DND-41 (cell line): ENCODE measurements around the gene CLNK.

ENCODE experiments used
- ATAC-seq: fragments of 200-7000 bp; cut with Tn5 transposase; 3 replicates; pipeline ENCODE4 v1.9.1; 2021; ENCODE audit warnings: low read depth; ENCODE audit not compliant: insufficient read depth
- DNase-seq: peaks from one replicate; pipeline ENCODE4 v3.0.0-alpha.2; 2020
- H2AFZ ChIP-seq: 2 replicates; pipeline ENCODE4 v1.6.0; 2012; ENCODE audit warnings: low read depth, low read length
- H3K27ac ChIP-seq: 2 replicates; pipeline ENCODE4 v1.5.1; 2012; ENCODE audit warnings: low read length, inconsistent platforms
- H3K27me3 ChIP-seq: fragments of 200-600 bp; sonication (generic); 2 replicates; pipeline ENCODE4 v1.6.0; 2012; ENCODE audit warnings: low read length, mild to moderate bottlenecking, inconsistent platforms; ENCODE audit not compliant: insufficient read depth, poor library complexity
- H3K36me3 ChIP-seq: 2 replicates; pipeline ENCODE4 v1.5.1; 2012; ENCODE audit warnings: low read length, inconsistent platforms; ENCODE audit not compliant: insufficient read depth
- H3K4me1 ChIP-seq: 2 replicates; pipeline ENCODE4 v1.5.1; 2012; ENCODE audit warnings: mild to moderate bottlenecking, low read length; ENCODE audit not compliant: insufficient read depth
- H3K4me2 ChIP-seq: 2 replicates; pipeline ENCODE4 v1.6.0; 2012; ENCODE audit warnings: mild to moderate bottlenecking, moderate library complexity, low read length, inconsistent platforms; ENCODE audit not compliant: insufficient read depth
- H3K4me3 ChIP-seq, 2 experiments: fragments of 200-600 bp in 1 of 2; shearing (Covaris generic) in 1 of 2; 2 replicates each; pipeline ENCODE4 v1.5.1; 2012 to 2016; ENCODE audit warnings: inconsistent platforms in 2 of 2, low read length in 2 of 2, mild to moderate bottlenecking in 2 of 2, low read depth in 1 of 2, moderate library complexity in 1 of 2
- H3K79me2 ChIP-seq: 2 replicates; pipeline ENCODE4 v1.6.0; 2012; ENCODE audit warnings: low read length, inconsistent platforms; ENCODE audit not compliant: insufficient read depth
- H3K9ac ChIP-seq: 2 replicates; pipeline ENCODE4 v1.6.0; 2012; ENCODE audit warnings: low read depth, mild to moderate bottlenecking, inconsistent platforms, low read length, moderate library complexity
- H3K9me3 ChIP-seq: 2 replicates; pipeline ENCODE4 v1.5.1; 2012; ENCODE audit warnings: low read length, moderate library complexity, mild to moderate bottlenecking, inconsistent platforms; ENCODE audit not compliant: insufficient read depth, severe bottlenecking
- H4K20me1 ChIP-seq: 2 replicates; pipeline ENCODE4 v1.6.0; 2012; ENCODE audit warnings: low read length; ENCODE audit not compliant: insufficient read depth
- EZH2 ChIP-seq: IDR thresholded peaks from 3 replicates; pipeline ENCODE4 v1.6.1; 2012; ENCODE audit warnings: borderline replicate concordance, low read depth, mild to moderate bottlenecking, moderate library complexity, low read length, inconsistent platforms; ENCODE audit not compliant: severe bottlenecking
- TF ChIP-seq, protein P1 (sequence below): IDR thresholded peaks from 2 replicates; pipeline ENCODE4 v1.5.1; 2012; ENCODE audit warnings: borderline replicate concordance, low read length, moderate library complexity, mild to moderate bottlenecking; ENCODE audit not compliant: poor library complexity, severe bottlenecking; ENCODE audit errors: extremely low read depth

CLNK gene

GRCh38 chr4:10643600-10644425 is 40.8 kb downstream of the CLNK start:
- H3K4me1 ChIP-seq = no peaks in the 10 kb centered on the region
- H2AFZ ChIP-seq = no peak overlapping the region
- H4K20me1 ChIP-seq = no peaks in the 10 kb centered on the region
- no peak overlapping the region for H3K9ac ChIP-seq
- H3K4me2 ChIP-seq = no peak overlapping the region
- ATAC-seq (no peak), DNase-seq (no peak)
- no peak for TF ChIP-seq EZH2
- TF ChIP-seq, protein P1, sequence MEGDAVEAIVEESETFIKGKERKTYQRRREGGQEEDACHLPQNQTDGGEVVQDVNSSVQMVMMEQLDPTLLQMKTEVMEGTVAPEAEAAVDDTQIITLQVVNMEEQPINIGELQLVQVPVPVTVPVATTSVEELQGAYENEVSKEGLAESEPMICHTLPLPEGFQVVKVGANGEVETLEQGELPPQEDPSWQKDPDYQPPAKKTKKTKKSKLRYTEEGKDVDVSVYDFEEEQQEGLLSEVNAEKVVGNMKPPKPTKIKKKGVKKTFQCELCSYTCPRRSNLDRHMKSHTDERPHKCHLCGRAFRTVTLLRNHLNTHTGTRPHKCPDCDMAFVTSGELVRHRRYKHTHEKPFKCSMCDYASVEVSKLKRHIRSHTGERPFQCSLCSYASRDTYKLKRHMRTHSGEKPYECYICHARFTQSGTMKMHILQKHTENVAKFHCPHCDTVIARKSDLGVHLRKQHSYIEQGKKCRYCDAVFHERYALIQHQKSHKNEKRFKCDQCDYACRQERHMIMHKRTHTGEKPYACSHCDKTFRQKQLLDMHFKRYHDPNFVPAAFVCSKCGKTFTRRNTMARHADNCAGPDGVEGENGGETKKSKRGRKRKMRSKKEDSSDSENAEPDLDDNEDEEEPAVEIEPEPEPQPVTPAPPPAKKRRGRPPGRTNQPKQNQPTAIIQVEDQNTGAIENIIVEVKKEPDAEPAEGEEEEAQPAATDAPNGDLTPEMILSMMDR = no peak
- H3K27me3 ChIP-seq = no peaks in the 10 kb centered on the region
- no peak overlapping the region for H3K27ac ChIP-seq
- H3K4me3 ChIP-seq = no peak overlapping the region
- no peaks in the 10 kb centered on the region for H3K36me3 ChIP-seq
- H3K79me2 ChIP-seq = no peaks in the 10 kb centered on the region
- no peaks in the 10 kb centered on the region for H3K9me3 ChIP-seq

- no peaks in the 10 kb centered on the region for H4K20me1 ChIP-seq
- DNase-seq = peak; percentile 53
- H2AFZ ChIP-seq = no peak overlapping the region
- no peak overlapping the region for H3K27ac ChIP-seq
- H3K36me3 ChIP-seq = no peaks in the 10 kb centered on the region
- no peak overlapping the region for H3K4me3 ChIP-seq
- H3K79me2 ChIP-seq = no peaks in the 10 kb centered on the region
- H3K9me3 ChIP-seq = no peaks in the 10 kb centered on the region
- TF ChIP-seq EZH2 = no peak
- TF ChIP-seq, protein P1 = no peak
- ATAC-seq = peak; percentile 86
- H3K4me2 ChIP-seq = no peak overlapping the region
- no peak overlapping the region for H3K9ac ChIP-seq
- no peaks in the 10 kb centered on the region for H3K4me1 ChIP-seq
- H3K27me3 ChIP-seq = no peaks in the 10 kb centered on the region
These were observed 43.9 kb downstream of the CLNK start for GRCh38 chr4:10640561-10641201.

DNA sequence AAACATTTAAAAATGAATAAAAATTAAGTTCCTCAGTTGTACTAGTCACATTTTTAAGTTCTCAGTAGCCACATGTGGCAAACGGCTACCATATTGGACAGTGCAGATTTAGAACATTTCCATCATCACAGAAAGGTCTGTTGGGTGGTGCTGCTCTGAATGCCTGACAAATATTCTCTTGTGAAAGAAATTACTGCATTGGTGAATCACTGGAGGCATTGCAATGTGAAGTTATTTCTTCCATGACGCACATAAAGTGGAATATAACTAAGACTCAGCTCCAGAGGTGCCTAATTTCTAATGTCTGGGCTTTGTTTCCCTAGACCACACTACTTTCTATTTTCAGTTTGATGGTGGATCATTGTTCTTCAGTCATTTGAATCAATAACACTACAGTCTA is 44.9 kb downstream of the CLNK start:
- Histone ChIP-seq H4K20me1 (no peaks in the 10 kb centered on the region), H3K9ac (no peak overlapping the region), H3K79me2 (no peaks in the 10 kb centered on the region), H3K36me3 (no peaks in the 10 kb centered on the region), H3K9me3 (no peaks in the 10 kb centered on the region), H3K27ac (no peak overlapping the region), H3K4me3 (no peak overlapping the region), H3K4me2 (no peak overlapping the region), H3K27me3 (no peaks in the 10 kb centered on the region), H2AFZ (no peak overlapping the region), H3K4me1 (no peaks in the 10 kb centered on the region)
- no peak for TF ChIP-seq EZH2
- TF ChIP-seq, protein P1 = no peak
- DNase-seq (no peak), ATAC-seq (no peak)
